Sciatic nerve (tissue), 2 donors: ENCODE results near the gene TMEM207. TPM values are rescaled to one million over a fixed set of nuclear protein-coding genes. Genes with fewer than 3 reads are reported as not detected.
"Not testable (repeated sequence)": the region's sequence is repeated elsewhere in the genome, so short reads cannot be mapped to it uniquely, and the experiment has no call there.

Source experiments
- ATAC-seq: fragments of 200-7000 bp; cut with Tn5 transposase; one replicate; pipeline ENCODE4 v1.9.1; 2020; ENCODE audit warnings: mild to moderate bottlenecking, moderate library complexity
- DNase-seq: peaks from one replicate; pipeline ENCODE4 v3.0.0-alpha.2; 2020; ENCODE audit warnings: low spot score
- intact Hi-C: fragments of 100-400 bp; cut with DNase I; formaldehyde crosslinking; loops from one replicate; pipeline ENCODE4 v1.14.2; 2022
- total RNA-seq: library from RNA; stranded (reverse); fragmentation: NEBNext Ultra II Directional; extraction: Animal tissue kit (Norgen Biotek cat#: 25700); gene quantifications from one replicate; pipeline ENCODE4 v1.2.1, GENCODE V29; 2021
- donor health status: DM: no; HTN: no; CAD: no.
- donor health status: DM: no; HTN: no; CAD: no.

Gene TMEM207
- total RNA-seq, result not detected

GRCh38 chr3:190449801-190450200, at the start of gene TMEM207:
TSS of gene TMEM207 (minus strand) at chr3:190449901. CDS start at chr3:190449809, 92 bp downstream.
- intact Hi-C loops, result no loop called here

DNA sequence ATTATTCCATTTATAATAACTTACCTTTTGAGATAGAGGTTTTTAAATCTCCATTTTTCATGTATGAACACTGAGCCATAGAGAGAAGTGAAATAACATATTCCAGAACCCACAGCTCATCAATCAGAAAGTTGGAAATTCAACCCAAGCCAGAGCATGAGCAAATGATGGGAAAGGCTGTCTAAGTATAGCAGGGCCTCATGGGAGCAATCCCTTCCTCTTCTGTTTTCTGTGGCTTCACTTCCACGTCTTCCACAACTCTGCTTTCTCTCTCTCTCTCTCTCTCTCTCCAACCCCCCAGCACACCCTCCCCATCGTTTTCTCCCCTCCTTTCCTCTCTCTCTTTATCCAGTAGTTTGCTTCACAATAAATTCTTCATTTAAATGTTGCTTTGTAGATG, 49.4 kb upstream of the TMEM207 start:
- ATAC-seq, result no peak
- intact Hi-C loops, result no loop called here
- DNase-seq, result no peak

More at GRCh38 chr3:190449801-190450200, at the start of gene TMEM207:
- ATAC-seq, result no peak
- DNase-seq, result no peak

DNA sequence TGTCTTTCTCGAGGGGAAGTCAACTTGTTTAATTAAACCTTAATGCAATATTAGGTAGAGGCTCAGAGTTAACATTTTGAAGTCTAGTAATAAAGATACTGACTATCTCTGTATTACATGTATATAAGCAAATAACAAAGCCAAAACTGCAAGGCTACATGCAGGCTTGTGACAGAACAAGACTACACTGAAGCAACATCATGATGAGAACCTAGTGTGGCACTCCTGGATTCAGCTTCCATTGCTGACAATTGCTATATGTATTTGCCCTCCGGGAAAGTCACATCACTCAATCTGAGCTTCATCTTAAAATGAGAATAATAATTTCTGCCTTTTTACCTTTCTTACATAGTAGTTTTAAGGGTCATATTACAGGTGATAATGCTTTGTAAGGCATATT, 48.6 kb upstream of the TMEM207 start:
- ATAC-seq (no peak), DNase-seq (no peak)
- intact Hi-C loops, result no loop called here

- ATAC-seq (no peak), DNase-seq (no peak)
- intact Hi-C loops, result no loop called here
Measured at GRCh38 chr3:190497811-190498210, 48.1 kb upstream of the TMEM207 start.

DNA sequence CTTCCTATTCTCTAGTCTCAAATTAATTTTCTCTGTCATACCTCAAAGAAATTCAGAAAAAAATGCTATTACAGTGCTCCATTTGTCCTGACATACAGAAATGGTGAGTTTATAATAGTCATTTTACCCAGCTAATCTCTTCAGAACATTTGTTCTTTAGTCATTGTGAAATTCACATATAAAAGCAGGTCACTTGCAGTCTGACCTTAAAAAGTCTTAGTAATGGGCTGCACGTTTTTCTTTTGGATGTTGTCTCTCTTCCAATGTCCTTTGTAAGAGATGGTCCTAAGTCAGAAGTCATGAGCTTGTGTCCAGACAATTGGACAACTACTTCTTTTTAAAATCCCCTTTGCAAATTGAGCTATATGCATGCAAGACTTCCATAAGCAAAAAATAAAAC, 47.2 kb upstream of the TMEM207 start:
- ATAC-seq (no peak), DNase-seq (no peak)
- intact Hi-C loops, result no loop called here

GRCh38 chr3:190495796-190496195, 46.1 kb upstream of the TMEM207 start:
- ATAC-seq, result no peak
- no peak for DNase-seq
- intact Hi-C loops, result no loop called here

GRCh38 chr3:190495354-190495753, 45.7 kb upstream of the TMEM207 start:
- ATAC-seq (no peak), DNase-seq (no peak)
- intact Hi-C loops, result no loop called here

DNA sequence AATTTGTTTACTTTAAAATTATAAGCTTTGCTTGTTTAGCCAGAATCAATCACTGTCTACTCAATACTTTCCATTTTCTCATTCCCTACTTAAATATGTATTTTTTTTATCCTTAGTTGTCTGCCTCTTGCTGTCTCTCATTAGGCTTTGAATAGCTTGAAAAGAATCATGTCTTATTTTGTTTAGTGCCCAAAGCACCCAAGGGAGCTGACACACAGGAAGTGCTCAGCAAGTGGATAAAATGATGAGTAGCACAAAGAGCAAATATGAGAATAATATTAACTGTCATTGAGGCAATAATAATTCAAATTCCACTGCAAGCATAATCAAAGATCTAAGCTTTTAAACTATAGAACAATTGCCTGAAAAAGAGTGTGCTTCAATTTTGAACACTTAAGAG, 45.2 kb upstream of the TMEM207 start:
- intact Hi-C loops, result no loop called here
- DNase-seq, result no peak
- ATAC-seq, result no peak

GRCh38 chr3:190492966-190493365, 43.3 kb upstream of the TMEM207 start:
- ATAC-seq (no peak), DNase-seq (no peak)
- intact Hi-C loops, result no loop called here

DNA sequence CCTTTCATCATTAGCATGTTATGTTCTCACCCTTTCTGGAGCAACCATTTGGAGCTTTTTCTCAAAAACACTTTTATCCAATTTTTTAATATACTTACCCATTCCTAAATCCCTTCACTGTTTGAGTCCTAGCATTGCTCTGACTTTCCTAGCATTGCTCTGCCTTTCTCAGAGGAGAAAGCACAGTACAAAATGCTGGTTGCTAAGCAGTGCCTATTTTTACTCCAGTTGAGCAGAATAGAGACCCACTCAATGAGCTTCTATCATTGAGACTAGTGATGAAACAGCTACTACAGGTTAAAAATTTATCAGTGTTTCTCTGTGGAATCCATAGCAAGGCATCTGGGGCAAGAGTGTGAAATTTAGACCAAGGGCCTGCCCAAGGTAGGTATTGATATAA, 42.4 kb upstream of the TMEM207 start:
- intact Hi-C loops, result no loop called here
- ATAC-seq (no peak), DNase-seq (no peak)

GRCh38 chr3:190491533-190492054, 41.9 kb upstream of the TMEM207 start:
- DNase-seq (no peak), ATAC-seq (no peak)
- intact Hi-C loops, result no loop called here

- intact Hi-C loops, result no loop called here
- ATAC-seq, result no peak
Measured at GRCh38 chr3:190486908-190487607, 37.4 kb upstream of the TMEM207 start.

DNA sequence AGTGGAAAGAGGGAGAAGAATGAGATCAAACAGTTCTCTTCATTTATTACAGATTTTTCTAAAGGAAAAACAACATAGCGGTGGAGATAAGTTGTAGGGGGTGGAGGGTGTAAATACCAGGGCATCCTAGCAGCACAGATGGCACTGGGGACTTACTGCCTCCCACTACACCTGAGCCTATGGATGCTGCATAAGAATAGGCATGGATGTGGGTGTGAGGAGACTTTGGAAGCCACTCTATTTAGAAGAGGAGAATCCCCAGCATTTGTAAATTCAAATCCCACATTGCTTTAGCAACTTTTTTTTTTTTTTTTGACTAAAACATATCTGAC, 36.8 kb upstream of the TMEM207 start:
- intact Hi-C loops, result no loop called here
- ATAC-seq, result no peak
- DNase-seq, result no peak

More at GRCh38 chr3:190486908-190487607, 37.4 kb upstream of the TMEM207 start:
- no peak for DNase-seq

GRCh38 chr3:190485830-190486532, 36.3 kb upstream of the TMEM207 start:
- ATAC-seq, result no peak

DNA sequence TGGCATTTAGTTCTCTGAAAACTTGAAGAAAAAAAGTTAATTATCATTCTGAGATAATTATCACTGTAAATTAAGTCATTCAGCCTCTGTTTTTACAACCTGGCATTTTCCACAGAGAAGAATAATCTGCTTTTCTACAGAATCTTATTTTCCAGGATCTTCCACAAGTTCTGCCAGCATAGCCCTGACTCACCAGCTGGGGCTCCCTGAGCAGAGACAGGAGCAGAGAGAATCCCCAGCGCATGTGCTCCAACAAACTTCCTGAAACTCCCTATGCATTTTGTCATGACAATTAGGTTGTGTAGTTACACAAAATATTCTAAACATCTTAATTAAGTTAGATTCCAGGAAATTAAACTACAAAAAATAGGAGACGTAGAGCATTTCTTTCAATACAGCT, 32.1 kb upstream of the TMEM207 start:
- intact Hi-C loops, result no loop called here
- ATAC-seq (no peak), DNase-seq (no peak)

More at GRCh38 chr3:190485830-190486532, 36.3 kb upstream of the TMEM207 start:
- intact Hi-C loops, result no loop called here
- no peak for DNase-seq

DNA sequence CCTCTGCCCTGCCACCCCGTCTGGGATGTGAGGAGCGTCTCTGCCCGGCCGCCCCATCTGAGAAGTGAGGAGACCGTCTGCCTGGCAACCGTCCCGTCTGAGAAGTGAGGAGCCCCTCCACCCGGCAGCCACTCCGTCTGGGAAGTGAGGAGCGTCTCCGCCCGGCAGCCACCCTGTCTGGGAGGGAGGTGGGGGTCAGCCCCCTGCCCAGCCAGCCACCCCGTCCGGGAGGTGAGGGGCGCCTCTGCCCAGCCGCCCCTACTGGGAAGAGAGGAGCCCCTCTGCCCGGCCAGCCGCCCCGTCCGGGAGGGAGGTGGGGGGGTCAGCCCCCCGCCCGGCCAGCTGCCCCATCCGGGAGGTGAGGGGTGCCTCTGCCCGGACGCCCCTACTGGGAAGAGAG, 23.6 kb upstream of the TMEM207 start:
- intact Hi-C loops, ATAC-seq: not testable (repeated sequence)

GRCh38 chr3:190467922-190468321, 18.2 kb upstream of the TMEM207 start:
- intact Hi-C loops, result no loop called here
- DNase-seq, result no peak
- no peak for ATAC-seq

More for the DNA sequence above, 23.6 kb upstream of the TMEM207 start:
- not testable (repeated sequence) for DNase-seq

DNA sequence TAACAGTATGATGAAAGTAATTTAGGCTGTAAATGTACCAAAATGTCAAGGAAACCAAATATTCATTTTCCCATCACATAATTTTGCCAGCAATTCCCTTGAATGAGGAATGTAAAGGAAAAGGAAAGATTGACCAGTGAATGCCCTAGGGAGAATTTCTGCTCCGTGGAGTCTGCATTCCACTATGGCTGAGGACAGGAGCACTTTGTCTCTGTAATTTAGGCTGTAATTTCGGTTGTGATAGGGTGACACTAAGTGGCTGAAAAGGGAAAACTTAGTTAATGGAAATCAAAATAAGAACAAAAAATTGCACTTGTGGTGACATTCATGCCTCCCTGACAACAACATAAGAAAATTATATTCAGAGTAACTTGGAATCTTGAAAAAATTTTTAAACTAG, 8.3 kb upstream of the TMEM207 start:
- intact Hi-C loops, result no loop called here
- DNase-seq (no peak), ATAC-seq (no peak)

- DNase-seq (no peak), ATAC-seq (no peak)
- intact Hi-C loops, result no loop called here
Measured at GRCh38 chr3:190456770-190457169, 7.1 kb upstream of the TMEM207 start.

GRCh38 chr3:190455828-190456227, 6.1 kb upstream of the TMEM207 start:
- ATAC-seq, result no peak
- DNase-seq, result no peak
- intact Hi-C loops, result no loop called here
